Cardiac muscle cell (in vitro differentiated cells and primary cell): ENCODE results near the gene MXI1. TPM values are rescaled to one million over a fixed set of nuclear protein-coding genes. Genes with fewer than 3 reads are reported as not detected.
"Not testable (repeated sequence)": the region's sequence is repeated elsewhere in the genome, so short reads cannot be mapped to it uniquely, and the experiment has no call there.

Experiments used
- DNase-seq, 2 donors: peaks; one replicate each; pipeline versions ENCODE4 v3.0.0 to v3.0.0-alpha.2; 2010 to 2017; ENCODE audit warnings: low read depth in 1 of 2, low spot score in 1 of 2
- H3K27ac ChIP-seq: fragments of 200-600 bp; sonication (generic); 2 replicates; pipeline ENCODE4 v1.5.1; 2016
- H3K27me3 ChIP-seq: fragments of 200-600 bp; sonication (generic); 2 replicates; pipeline ENCODE4 v1.6.0; 2016; ENCODE audit warnings: control low read depth
- H3K36me3 ChIP-seq: fragments of 200-600 bp; sonication (generic); 2 replicates; pipeline ENCODE4 v1.5.1; 2016; ENCODE audit warnings: control low read depth
- H3K4me1 ChIP-seq: fragments of 200-600 bp; sonication (generic); 2 replicates; pipeline ENCODE4 v1.8.1; 2017; ENCODE audit warnings: low read depth, mild to moderate bottlenecking, mixed run types
- H3K4me3 ChIP-seq: fragments of 200-600 bp; sonication (generic); 2 replicates; pipeline ENCODE4 v1.5.1; 2016; ENCODE audit warnings: mild to moderate bottlenecking
- H3K9me3 ChIP-seq: fragments of 200-600 bp; sonication (generic); 2 replicates; pipeline ENCODE4 v1.5.1; 2017; ENCODE audit warnings: low read depth, mild to moderate bottlenecking, control low read depth
- polyA plus RNA-seq: library from polyadenylated mRNA; unstranded; fragments of >200 nt; fragmentation: Nextera tagmentation; extraction: Ambion mirVana; gene quantifications from 2 replicates; pipeline ENCODE4 v1.2.1, GENCODE V29; 2016
- total RNA-seq: library from RNA; depleted of rRNA; stranded (reverse); fragments of >200 nt; gene quantifications from 2 replicates; pipeline ENCODE4 v1.2.3, GENCODE V29; 2016
- TF ChIP-seq, protein P1 (sequence below): IDR thresholded peaks from 2 replicates; pipeline ENCODE4 v1.5.1; 2012; ENCODE audit warnings: low read depth, mild to moderate bottlenecking, low read length

Gene MXI1
- total and polyA plus RNA-seq, 2 experiments from 2014 or later: 55.0 to 68.4 TPM

DNA sequence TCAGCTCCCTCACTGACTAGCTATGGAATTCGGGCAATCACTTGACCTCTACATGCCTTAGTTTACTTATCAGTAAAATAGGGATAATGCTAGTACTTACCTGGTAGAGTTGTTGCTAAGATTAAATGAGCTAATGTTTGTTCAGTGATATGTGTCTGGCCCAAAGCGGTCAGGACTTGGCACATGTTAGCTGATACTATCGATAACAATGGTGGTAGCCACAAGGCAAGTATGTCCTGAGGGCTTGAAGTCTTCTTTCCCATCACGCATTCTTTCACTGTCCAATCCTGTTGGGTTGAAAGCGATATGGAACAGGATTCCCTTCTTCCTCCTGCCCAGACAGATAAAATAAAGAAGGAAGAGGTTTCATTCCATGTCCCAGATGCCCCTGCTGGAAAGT is 25.5 kb upstream of the MXI1 start:
- DNase-seq: no peak
- Histone ChIP-seq H3K27me3 (no peaks in the 10 kb centered on the region), H3K36me3 (no peaks in the 10 kb centered on the region), H3K4me3 (no peak overlapping the region), H3K4me1 (peaks cover 8% of the 10 kb centered on the region), H3K27ac (no peak overlapping the region), H3K9me3 (no peaks in the 10 kb centered on the region)
- TF ChIP-seq, protein P1, sequence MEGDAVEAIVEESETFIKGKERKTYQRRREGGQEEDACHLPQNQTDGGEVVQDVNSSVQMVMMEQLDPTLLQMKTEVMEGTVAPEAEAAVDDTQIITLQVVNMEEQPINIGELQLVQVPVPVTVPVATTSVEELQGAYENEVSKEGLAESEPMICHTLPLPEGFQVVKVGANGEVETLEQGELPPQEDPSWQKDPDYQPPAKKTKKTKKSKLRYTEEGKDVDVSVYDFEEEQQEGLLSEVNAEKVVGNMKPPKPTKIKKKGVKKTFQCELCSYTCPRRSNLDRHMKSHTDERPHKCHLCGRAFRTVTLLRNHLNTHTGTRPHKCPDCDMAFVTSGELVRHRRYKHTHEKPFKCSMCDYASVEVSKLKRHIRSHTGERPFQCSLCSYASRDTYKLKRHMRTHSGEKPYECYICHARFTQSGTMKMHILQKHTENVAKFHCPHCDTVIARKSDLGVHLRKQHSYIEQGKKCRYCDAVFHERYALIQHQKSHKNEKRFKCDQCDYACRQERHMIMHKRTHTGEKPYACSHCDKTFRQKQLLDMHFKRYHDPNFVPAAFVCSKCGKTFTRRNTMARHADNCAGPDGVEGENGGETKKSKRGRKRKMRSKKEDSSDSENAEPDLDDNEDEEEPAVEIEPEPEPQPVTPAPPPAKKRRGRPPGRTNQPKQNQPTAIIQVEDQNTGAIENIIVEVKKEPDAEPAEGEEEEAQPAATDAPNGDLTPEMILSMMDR: no peak

DNA sequence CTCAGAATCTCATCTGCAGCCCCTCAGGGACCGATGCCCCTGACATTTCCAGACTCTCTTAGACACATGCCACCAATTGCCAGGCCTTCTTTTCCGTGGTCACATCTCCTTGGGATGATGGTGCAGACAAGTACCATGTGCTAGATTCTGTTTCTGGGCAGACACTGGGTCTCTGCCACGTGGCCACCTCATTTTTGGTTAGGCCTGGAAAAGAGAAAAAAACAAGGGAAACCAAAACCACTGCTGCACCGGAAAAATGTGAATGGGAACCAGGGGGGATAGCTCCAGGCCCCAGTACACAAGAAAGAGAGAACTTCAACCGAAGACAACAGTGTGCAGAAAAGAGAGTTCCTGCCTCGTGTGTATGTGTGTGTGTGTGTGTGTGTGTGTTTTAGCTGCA is 23.0 kb upstream of the MXI1 start:
- Histone ChIP-seq H3K36me3 (no peaks in the 10 kb centered on the region), H3K27me3 (no peaks in the 10 kb centered on the region), H3K4me1 (peaks cover 8% of the 10 kb centered on the region), H3K4me3 (no peak overlapping the region), H3K9me3 (no peaks in the 10 kb centered on the region), H3K27ac (no peak overlapping the region)
- TF ChIP-seq, protein P1: no peak
- DNase-seq: no peak

DNA sequence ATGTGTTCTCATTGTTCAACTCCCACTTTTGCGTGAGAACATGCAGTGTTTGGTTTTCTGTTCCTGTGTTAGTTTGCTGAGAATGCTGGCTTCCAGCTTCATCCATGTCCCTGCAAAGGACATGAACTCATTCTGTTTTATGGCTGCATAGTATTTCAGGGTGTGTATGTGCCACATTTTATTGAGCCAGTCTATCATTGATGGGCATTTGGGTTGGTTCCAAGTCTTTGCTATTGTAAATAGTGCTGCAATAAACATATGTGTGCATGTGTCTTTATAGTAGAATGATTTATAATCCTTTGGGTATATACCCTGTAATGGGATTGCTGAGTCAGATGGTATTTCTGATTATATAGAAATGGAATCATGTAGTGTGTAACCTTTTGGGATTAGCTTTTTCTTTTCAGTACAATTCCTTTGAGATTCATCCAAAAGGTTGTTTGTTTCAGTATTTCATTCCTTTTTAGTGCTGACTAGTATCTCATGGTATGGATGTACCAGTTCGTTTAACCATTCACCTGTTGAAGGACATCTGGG is 21.7 kb upstream of the MXI1 start:
- H3K4me1 ChIP-seq, H3K27ac ChIP-seq, H3K27me3 ChIP-seq, DNase-seq, H3K4me3 ChIP-seq, H3K36me3 ChIP-seq, H3K9me3 ChIP-seq: not testable (repeated sequence)

DNA sequence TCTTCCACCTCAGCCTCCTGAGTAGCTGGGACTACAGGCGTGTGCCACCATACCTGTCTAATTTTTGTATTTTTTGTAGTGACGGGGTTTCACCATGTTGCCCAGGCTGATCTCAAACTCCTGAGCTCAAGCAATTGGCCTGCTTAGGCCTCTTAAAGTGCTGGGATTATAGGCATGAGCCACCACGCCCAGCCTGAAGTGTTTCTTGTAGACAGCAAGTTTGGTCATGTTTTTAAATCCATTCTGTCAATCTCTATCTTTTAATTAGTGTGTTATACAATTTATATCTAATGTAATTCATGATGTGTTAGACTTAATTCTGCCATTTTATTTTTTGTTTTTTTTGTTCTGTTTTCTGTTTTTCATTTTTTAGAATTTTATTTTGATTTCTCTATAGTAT is 17.2 kb upstream of the MXI1 start:
- TF ChIP-seq, protein P1: no peak
- H3K27me3 ChIP-seq: no peaks in the 10 kb centered on the region
- no peak for DNase-seq
- H3K27ac ChIP-seq: no peak overlapping the region
- no peak overlapping the region for H3K4me3 ChIP-seq
- no peaks in the 10 kb centered on the region for H3K9me3 ChIP-seq
- H3K4me1 ChIP-seq: no peaks in the 10 kb centered on the region
- H3K36me3 ChIP-seq: no peaks in the 10 kb centered on the region

DNA sequence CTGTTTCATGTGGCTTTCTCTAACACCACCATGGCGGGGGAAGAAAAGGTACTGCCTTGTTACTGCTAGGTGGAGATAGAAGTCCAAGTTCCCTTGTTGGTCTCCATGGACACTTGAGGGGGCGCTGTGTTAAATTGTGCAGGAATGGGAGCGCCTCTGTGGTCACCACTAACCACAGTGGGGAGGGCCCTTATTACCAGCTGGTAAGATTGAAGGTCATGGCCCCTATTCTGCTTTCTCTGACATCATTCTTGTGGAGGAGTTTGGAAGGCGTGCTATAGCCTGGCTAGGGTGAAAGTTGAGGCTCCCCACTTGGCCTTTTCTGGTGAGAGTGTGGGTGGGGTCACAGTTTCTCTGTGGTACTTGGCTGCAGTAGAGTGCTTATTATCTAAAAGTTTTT is 14.9 kb upstream of the MXI1 start:
- no peaks in the 10 kb centered on the region for H3K36me3 ChIP-seq
- DNase-seq: peak in 1 of 2 donors; percentile 17
- H3K4me3 ChIP-seq: no peak overlapping the region
- no peak overlapping the region for H3K27ac ChIP-seq
- H3K27me3 ChIP-seq: peaks cover 4% of the 10 kb centered on the region
- no peaks in the 10 kb centered on the region for H3K4me1 ChIP-seq
- H3K9me3 ChIP-seq: no peaks in the 10 kb centered on the region
- TF ChIP-seq, protein P1: peak; percentile 13

DNA sequence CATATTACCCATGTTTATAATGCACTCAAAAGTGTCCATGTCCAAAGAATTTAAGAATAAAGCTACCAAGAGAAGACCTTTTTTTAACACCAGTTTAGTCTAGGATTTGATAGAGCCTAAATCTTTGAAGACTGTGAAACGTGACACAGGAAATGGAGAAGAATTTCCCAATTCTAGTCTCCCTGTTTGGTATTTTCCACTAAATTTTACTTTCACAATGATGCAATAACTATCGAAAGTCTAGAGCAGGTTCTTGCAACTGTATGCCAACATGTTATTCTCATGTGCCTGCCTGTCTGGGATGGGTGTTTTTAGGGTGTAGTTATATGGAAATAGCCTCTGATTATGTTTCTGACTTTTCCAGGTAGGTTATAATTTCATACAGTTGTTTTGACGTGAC is 6.9 kb upstream of the MXI1 start:
- H3K9me3 ChIP-seq: no peaks in the 10 kb centered on the region
- no peaks in the 10 kb centered on the region for H3K36me3 ChIP-seq
- DNase-seq: peak in 1 of 2 donors; percentile 15
- TF ChIP-seq, protein P1: no peak
- H3K27me3 ChIP-seq: peaks cover 4% of the 10 kb centered on the region
- no peak overlapping the region for H3K27ac ChIP-seq
- H3K4me1 ChIP-seq: no peaks in the 10 kb centered on the region
- no peak overlapping the region for H3K4me3 ChIP-seq

DNA sequence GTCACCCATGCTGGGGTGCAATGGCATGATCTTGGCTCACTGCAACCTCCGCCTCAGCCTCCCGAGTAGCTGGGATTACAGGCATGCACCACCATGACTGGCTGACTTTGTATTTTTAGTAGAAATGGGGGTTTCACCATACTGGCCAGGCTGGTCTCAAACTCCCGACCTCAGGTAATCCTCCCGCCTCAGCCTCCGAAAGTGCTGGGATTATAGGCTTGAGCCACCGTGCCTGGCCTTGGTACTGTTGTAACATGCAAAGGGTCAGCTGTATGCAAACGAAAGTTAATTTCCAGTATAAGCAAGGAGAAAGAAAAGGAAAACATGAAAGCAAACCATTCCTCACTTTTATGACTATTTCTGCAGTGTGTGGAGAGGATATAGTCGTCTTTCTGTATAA is 6.4 kb upstream of the MXI1 start:
- DNase-seq, H3K4me3 ChIP-seq, H3K27ac ChIP-seq, H3K9me3 ChIP-seq, H3K4me1 ChIP-seq, H3K27me3 ChIP-seq, H3K36me3 ChIP-seq: not testable (repeated sequence)
